HG03521 (cell line): ENCODE results near the gene MATK.
"Not testable (repeated sequence)": the region's sequence is repeated elsewhere in the genome, so short reads cannot be mapped to it uniquely, and the experiment has no call there.

Experiments used
- ATAC-seq: cut with Tn5 transposase; IDR thresholded peaks from one replicate; pipeline ENCODE4 v1.9.1; 2021; ENCODE audit warnings: mild to moderate bottlenecking, moderate library complexity; ENCODE audit not compliant: unreplicated experiment

MATK gene

GRCh38 chr19:3816148-3816547 lies 30.0 kb upstream of the MATK start:
- ATAC-seq, result not testable (repeated sequence)

DNA sequence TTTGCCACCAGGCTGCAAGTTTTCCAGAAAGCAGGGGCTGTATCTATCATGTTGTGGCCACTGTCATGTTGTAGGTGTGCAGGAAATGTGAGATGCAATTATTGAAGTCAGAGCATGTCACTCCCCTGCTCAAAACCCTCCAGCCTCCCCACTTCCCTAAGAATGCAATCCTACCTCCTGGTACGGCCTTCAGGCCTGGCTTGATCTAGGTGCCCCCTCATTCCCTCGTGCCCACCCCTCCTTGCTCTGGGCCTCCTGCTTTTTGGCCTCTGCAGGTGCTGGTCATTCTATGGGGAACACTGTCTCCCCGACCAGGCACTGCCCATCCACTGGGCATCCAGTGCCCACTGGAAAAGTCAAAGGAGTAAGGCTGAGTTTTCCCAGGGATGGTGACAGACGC lies 28.5 kb upstream of the MATK start:
- ATAC-seq, result no peak

DNA sequence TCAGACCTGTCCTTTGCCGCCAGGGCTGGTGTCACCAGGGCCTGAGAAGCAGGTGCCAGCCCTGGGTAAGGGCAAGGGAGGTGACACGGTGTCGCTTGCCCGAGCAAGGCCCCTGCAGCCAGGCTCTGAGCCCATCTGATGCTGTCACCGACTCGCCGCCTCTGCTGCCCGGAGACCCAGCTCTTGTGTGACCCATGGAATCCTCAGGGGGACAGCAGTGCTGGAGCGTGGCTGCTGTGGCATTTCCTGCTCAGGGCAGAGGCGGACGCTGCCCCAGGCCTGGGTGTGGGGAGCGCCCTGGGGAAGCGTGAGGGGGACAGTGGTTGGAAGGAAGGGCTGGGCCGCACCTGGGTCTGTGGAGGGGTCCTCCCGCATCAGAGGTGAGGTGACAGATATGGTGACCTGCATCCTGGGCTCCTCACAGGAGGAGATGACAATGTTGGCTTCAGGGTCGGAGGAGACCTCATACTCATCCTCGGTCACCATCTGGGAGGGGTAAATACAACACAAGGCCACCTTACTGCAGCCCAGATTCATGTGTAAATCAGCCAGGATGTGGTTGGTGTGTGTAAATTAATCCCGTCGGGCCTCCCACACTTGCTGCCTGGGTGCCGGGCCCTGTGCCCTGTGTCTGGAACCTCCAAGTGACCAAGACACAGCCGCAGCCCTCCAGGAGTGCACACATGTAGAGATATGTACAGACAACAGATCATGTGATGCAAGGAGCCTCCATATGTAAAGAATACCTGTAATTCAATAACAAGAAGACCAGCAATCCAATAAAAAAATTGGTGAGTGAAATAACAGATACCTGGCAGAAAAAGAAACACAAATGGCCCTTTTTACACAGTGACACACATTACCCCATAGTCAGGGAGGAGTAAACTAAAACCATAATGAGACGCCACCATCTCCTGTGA lies 27.6 kb upstream of the MATK start:
- ATAC-seq, result no peak

GRCh38 chr19:3810708-3811355 lies 24.7 kb upstream of the MATK start:
- no peak for ATAC-seq

DNA sequence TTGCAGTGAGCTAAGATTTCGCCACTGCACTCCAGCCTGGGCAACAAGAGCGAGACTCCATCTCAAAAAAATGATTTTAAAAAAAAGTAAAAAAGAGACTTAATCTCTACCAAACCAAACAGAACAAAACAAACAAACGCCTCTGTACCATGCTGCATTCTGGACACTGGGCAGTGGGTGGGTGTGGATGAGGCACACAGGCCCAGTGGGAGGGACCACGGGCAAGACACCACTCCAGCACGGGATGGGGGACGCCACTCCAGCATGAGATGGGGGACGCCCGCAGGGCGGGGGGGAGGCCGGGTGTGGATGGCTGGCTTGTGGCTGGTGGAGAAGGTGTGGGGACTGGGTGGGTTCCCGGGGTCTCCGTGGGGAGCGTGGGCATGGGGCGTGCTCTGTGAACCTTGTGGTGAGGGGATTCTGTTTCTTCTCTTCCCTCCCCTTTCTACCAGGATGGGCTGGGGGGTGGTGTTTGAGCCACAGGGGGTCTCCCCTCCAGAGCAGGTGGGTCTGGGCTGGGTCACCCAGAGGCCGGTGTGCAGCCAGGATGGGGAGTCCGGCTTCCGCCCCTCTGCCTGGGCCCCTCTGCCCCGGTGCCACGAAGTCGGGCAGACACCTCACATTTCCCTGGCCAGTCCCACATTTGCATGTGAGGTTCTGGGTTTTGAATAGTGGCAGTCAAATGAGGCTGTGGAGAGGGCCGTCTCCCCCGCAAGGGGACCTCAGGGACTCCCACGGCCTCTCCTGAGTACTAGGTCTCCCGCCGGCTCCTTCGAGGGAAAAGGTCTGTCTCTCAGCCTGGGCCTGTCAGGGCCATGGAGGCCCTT lies 23.9 kb upstream of the MATK start:
- ATAC-seq, result no peak

DNA sequence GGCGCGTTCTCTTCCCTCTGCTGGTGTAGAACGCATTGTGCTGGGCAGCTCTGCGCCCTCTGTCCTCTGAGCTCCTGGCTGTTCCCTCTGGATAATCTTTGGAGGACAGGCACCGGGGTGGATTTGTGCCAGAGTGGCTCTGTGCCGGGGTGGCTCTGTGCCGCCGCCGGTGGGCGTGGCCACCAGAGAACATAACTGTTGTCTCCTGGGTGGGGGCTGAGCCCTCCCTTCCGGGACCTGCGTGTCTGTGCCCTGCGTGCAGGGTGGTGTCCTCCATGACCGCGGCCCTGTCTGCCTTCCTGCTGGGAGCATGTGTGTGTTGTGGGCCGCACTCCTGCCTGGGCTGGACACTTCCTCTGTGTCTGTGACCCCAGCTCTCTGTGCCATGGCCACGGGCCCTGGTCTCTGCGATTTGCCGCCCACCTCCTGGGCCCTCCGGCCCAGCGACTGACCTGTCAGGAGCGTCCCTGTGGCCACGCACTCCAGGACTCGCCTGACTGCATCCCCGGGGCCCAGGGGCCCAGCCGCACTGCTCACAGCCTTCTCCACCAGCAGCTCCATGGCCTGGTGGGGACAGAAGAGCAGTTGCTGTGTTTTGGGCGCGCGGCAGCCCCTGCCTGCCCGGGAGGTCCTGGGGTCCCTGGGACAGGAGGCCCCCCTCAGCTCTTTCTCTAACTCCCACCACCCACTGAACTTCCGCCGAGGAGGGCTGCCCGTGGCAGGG lies 22.4 kb upstream of the MATK start:
- no peak for ATAC-seq

GRCh38 chr19:3807574-3808354 lies 21.6 kb upstream of the MATK start:
- no peak for ATAC-seq

- no peak for ATAC-seq
Observed at GRCh38 chr19:3807131-3807480, 20.9 kb upstream of the MATK start.

DNA sequence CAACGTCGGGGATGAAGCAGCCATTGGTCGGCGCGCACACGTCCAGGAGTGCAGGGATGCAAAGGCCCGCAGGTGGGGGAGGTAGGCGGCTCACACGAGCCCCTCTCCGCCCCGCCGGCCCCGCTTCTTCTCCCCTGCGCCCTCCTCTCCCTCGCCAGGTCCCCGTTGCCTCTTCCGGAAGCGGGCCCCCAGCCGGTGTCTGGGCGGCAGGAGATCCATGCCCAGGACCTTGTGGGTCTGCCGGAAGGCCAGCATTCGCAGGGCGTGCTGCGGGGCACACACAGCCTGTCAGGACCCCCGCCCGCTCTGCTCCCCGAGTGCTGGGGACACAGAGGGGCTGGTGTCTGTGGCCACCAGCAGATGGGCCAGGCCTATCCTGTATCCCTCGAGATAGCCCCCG lies 19.7 kb upstream of the MATK start:
- ATAC-seq, result no peak

- ATAC-seq, result no peak
Observed at GRCh38 chr19:3804429-3804828, 18.2 kb upstream of the MATK start.

GRCh38 chr19:3803986-3804385 lies 17.8 kb upstream of the MATK start:
- ATAC-seq, result no peak

DNA sequence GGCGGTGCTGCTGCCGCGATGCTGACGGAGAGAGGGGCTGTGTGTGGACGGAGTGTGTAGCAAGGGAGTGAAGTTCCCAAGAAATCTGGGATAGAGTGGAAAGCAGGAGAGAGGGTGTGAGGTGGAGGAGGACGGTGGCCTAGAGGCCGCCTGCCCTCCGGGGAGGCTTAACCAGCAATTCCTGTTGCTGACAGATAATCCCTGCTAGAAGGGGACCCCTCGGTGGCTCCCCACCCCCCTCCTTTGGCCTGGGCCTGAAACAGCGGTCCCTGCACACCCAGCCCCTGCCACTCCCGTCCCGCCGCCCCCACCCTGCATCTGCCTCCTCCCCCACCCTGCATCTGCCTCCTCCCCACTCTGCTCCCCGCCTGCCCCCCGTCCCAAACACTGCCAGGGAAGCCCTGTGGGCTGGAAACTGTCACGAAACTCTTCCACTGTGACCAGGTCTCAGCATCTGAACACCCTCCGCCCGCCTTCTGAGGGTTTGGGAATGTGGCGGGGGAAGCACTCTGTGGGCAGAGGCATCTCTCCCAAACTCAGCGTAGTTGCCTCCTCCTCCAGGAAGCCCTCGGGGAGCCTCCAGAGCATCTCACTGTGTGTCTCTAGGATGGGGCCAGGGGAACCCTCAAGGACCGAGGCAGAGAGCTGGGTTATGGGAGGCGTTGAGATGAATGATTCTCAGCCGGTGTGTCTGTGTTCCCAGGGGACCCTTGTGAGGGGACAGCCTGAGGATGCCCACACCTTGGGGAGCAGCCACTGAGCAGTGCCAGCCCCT lies 17.1 kb upstream of the MATK start:
- ATAC-seq, result no peak

GRCh38 chr19:3801412-3802096 lies 15.4 kb upstream of the MATK start:
- ATAC-seq, result no peak

- ATAC-seq, result no peak
Observed at GRCh38 chr19:3800996-3801395, 14.8 kb upstream of the MATK start.

DNA sequence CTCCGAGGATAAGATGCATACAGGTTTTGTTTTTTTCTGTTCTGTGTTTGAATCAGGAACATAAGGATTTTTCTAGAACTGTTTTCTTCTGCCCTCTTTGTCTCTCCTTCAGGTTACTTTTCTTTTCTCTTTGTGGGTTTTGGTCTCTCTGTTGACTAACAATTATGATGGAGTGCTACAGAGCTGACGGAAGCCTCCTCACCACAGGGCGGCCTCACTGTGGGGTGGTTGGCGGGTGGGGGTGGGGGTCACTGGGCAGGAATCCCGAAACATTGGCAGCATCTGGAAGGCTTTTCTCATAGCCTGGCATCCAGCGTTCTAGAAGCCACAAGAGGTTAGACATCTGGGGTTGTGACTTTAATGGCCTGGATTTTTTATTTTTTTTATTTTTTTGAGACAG lies 12.0 kb upstream of the MATK start:
- ATAC-seq, result no peak

GRCh38 chr19:3796358-3796757 lies 10.2 kb upstream of the MATK start:
- no peak for ATAC-seq

DNA sequence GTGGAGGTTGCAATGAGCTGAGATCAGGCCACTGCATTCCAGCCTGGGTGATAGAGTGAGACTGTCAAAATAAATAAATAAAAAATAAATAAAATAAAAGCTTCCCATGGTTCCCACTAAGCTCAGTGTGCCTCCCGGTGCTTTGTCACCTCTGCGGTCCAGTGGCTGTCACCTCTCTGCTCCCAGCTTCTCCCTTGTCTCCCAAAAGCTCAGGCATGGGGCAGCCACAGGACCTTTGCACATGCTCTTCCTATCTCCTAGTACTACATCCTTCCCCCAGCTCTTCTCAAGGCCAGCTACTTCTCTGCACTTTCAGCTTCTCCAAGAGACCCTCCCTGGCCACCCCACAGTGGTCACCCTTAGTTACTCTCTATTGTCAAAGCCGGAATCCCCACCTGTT lies 7.6 kb upstream of the MATK start:
- ATAC-seq, result no peak

- ATAC-seq, result no peak
Observed at GRCh38 chr19:3792114-3792513, 5.9 kb upstream of the MATK start.

DNA sequence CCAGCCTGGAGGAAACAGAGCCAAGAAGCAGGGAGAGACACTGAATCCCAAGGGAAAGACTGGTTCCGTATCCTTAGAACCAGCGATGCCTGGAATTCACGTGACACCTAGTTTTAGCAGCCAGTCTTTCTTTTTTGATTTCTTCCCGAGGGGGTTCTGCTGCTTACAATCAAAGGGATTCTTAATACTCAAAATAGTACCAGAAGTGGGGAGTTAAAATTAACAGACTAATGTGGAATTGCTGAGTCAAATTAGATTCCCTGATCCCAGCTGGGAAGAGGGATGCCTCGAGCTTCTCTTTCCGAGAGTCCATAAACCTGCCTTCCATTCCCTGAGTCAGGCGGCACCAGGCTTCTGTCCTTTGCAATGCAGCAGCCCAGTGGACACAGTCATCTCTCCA lies 4.8 kb upstream of the MATK start:
- no peak for ATAC-seq
